HG03460 (cell line): ENCODE data around the gene MS4A8.
"Not testable (repeated sequence)": the region's sequence is repeated elsewhere in the genome, so short reads cannot be mapped to it uniquely, and the experiment has no call there.

Source experiments
- ATAC-seq: cut with Tn5 transposase; IDR thresholded peaks from one replicate; pipeline ENCODE4 v1.9.1; 2021; ENCODE audit not compliant: unreplicated experiment

Gene MS4A8

DNA sequence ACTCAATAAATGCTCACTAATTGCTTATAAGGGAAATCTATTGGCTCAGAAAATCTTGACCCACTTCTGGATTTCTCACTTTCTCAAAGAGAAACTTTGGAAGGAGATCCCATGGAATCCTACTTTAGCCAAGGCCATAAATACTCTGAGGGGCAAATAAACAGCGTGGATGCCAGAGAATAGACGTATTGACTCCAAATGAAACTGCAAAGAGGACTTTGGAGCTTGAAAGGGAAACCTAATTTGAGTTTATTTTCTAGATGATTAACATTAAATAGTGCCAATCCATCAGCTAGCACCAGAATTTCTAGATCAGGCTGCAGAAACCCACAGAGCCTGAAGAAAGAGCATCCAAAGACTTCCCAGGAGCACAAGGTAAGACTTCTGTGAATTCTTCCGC, 25.0 kb downstream of the MS4A8 start, which contains the start of gene MS4A18:
Gene MS4A18, plus strand, starts transcription at position 301 of the 400 bp plus-strand sequence.
- ATAC-seq = no peak

DNA sequence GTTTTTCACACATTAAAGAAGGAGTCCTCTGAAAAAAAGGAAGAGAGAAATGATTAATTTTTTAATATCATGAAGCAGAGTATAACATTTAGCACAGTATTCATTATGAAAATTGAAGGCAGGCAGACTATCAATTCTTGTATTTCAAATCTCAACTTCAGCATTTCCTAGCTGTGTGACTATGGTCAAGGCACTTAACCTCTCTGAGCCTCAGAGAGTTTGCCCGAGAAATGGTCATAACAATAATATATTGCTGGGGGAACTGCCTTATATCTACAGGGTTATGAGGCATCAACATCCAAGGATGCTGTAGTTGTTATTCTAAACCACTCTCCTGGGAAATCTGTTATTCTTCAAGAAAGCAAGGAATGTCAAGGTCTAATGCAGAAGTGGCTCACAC, 26.2 kb downstream of the MS4A8 start:
- no peak for ATAC-seq

DNA sequence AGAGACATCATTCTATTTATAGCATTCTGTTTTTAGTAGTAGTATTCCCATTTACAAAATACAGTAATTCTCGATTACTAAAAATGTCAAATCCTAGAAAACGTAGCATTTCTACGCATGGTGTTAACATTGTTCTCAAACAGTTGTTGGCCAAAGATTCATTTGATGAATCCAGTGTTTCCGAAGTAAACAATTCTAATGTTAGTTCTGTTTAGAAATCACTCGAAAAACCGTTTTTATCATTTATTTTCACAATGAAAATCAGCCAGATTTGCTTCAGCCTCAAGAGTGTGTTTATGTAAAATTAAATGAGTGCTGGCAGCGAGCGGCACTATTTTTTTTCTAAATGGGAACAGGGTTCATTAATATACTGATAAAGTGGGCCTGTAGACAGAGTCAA, 32.2 kb downstream of the MS4A8 start:
- no peak for ATAC-seq

GRCh38 chr11:60734279-60734678, 34.9 kb downstream of the MS4A8 start:
- no peak for ATAC-seq

DNA sequence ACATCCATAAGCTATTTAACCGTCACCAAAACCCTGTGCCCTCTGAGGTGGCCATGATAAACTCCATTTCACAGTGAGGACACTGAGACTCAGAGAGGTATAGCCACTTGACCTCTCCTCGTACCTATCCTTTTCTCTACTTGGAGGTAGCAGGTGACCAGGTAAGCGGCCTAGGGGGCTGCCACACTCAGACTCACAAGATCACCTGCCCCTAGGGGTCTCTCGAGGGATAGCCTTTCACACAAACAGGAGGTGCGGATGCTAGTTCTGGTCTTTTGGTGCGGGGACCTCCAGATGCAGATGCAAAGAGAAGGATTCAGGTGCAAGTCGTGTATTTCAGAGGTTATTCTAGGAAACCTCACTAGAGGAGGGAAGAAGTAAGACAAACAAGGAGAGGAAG, 39.7 kb downstream of the MS4A8 start:
- ATAC-seq = no peak

GRCh38 chr11:60740573-60740972, 41.2 kb downstream of the MS4A8 start:
- no peak for ATAC-seq

- ATAC-seq = no peak
Observed at GRCh38 chr11:60741421-60741820, 42.0 kb downstream of the MS4A8 start.

- ATAC-seq = no peak
Observed at GRCh38 chr11:60743058-60743457, 43.6 kb downstream of the MS4A8 start.

- no peak for ATAC-seq
Observed at GRCh38 chr11:60744114-60744513, 44.7 kb downstream of the MS4A8 start.

DNA sequence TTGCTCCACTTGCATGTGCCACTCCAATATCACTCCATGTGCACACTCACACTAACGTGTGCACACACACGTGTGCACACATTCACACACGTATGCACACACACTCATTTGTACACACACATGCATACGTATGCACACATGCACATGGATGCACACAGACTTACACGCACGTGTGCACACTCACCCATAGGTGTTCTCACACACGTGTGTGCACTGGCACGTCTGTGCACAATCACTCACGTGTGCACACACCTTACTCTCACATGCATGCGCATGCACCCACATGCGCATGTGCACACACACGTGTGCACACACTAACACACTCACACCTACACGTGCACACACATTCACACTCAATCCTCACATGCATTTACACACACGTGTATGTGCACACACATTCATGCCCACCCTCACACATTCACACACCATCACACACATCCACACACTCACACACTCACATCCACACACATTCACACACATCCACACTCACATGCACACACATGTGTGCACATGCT, 48.0 kb downstream of the MS4A8 start:
- ATAC-seq = no peak

- ATAC-seq = no peak
Observed at GRCh38 chr11:60748225-60748624, 48.8 kb downstream of the MS4A8 start.

DNA sequence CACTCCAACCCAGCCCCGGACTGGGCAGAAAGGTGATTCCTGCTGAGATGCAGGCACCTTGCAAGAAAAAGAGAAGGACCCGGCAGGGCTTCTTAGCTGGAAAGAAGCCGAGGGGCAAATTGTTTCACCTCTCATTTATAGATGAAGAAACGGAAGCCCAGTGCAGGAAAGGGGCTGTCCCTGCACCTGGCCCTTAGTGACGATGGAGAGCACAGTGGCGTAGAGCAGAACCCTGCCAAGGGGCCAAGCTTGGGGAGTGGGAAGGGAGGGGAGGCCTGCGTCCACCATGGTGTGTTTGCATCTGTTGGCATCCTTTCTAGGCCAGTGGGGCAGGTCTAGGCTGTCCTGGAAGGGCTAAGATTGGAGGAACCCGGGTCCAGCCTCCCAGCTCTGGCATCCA, 49.4 kb downstream of the MS4A8 start:
- no peak for ATAC-seq

- ATAC-seq = no peak
Observed at GRCh38 chr11:60750911-60751310, 51.5 kb downstream of the MS4A8 start.

DNA sequence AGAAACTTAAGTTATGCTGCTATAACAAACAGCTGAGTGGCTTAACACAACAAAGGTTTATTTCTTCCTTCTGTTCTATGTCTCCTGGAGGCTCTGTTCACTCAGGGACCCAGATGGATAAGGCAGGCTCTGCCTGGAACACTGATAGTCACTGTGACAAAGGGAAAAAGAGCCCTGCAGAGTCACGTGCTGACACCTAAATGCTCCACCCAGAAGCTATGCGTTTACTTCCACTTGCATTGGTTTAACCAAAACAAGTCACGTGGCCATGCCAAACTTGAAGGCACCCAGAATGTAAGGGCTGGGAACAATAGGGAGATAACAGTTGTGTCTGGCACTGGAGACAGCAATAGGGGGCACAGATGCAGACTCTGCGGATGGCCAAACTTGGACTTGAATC, 53.9 kb downstream of the MS4A8 start:
- no peak for ATAC-seq

GRCh38 chr11:60754887-60755286, 55.5 kb downstream of the MS4A8 start:
- ATAC-seq = no peak

DNA sequence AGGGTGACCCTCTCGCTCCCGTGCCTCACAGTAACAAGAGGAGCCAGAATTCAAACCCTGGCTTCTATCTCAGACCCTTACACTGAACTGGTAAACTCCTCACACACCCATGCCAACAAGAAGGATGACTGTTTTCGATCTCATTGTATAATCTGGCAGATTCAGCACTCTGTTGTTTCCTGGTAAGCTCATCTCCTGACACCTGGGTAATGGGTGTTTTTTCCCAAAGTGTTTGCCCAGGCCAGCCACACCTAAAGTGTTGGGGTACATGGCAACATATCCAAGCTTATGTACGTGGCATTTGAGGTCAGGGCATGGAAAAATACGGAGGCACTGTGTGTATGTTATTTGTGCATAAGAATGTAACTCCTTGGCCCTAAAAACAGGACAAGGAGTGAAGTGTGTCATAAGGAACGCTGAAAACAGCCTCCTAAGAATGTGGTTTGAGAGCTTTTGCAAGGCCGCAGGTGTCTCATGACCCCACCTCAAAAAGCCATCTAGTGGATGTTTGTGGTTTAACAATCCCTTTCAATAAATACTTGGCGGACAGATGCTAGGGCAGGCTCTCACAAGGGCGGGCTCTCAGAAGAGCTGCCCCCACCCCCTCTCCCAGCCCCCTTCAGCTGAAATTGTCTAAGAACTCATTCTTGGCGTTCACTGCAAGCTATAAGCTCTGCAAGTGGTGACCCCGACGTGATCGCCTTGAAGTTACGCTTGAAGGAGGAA, 57.1 kb downstream of the MS4A8 start, which contains the start of gene MS4A15:
Gene MS4A15, plus strand, starts transcription at position 561 of the 726 bp plus-strand sequence. CDS start 6,867 bp downstream, outside the sequence.
- no peak for ATAC-seq

DNA sequence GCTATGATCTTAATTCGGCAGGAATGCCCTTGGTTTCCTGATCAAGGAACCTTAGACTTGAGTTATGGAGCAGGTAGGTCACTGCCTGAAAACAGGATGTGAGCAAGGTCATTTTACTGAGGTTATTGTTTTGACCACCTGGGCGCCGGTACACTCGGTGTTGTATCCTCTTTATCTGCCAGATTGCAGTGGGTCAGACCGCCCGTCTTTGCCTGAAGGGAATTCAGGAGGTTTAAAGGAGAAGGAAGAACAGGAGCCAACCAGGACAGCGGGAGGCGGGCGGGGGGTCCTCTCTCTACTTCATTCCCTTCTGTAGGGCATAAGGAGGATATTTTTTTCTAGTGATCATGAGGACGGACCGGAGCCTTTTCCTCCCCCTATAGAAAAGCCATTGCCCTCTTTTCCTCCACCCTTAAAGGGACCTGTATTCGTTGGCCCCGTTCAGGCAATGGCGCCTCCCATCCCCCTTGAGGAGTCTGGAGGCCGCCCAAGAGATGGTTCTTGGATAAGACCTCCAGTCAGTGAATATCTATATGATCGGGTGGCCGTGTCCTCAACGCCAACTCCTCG, 57.9 kb downstream of the MS4A8 start:
- no peak for ATAC-seq

- not testable (repeated sequence) for ATAC-seq
Observed at GRCh38 chr11:60758671-60759070, 59.3 kb downstream of the MS4A8 start.

DNA sequence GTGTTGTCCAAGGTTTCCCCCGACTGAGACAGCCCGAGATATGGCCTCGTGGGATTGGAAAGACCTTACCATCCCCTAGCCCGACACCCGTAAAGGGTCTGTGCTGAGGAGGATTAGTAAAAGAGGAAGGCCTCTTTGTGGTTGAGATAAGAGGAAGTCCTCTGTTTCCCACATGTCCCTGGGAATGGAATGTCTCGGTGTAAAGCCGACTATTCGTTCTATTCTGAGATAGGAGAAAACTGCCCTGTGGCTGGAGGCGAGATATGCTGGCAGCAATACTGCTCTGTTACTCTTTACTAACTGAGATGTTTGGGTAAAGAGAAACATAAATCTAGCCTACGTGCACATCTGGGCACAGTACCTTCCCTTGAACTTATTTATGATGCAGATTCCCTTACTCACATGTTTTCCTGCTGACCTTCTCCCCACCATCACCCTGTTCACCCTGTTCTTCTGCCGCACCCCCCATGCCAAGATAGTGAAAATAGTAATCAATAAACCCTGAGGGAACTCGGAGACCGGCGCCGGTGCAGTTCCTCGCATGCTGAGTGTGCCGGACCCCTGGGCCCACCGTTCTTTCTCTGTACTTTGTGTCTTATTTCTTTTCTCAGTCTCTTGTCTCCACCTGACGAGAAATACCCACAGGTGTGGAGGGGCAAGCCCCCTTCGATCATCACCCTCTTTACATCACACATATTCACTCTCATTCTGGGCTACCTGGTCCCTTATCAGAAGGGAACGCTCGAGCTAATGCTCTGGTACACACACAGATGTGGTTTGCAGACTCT, 60.2 kb downstream of the MS4A8 start:
- not testable (repeated sequence) for ATAC-seq

DNA sequence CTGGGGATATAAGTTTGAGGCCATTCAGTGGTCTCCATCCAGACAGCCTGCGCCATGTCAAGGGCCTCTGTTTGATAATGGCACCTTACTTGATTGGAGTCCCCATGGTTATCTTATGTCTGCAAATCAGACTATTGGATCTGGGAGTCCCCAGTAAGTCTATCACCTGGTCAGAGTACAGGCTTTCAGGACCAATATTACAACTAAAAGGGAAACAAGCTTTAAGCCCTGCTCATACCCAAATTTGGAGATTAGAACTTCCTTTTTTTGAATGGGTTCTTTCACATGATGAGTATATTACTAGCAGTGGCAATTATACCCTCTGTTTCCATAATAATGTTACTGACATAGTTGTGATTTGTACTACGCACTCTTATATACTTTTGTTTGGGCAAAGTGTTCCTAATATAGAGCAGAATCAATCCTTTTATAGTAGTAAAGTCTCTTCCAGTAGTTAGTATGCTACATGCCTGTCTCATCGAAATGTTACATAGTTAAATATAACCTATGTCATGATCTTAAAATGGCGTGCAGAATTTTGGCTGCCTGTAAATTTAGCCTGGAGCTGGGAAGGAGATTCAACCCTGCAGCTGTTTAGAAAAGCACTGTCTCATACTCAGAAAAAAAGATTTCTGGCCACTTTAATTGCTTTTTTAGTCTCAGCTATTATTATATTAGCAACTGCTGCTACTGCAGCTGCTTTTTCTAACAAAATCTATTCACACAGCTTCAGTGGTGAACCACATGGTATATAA, 62.2 kb downstream of the MS4A8 start:
- ATAC-seq = no peak
